NCI-H187 treated with DMSO at 0.1 percent for 48 hours (cell line): Measurements from ENCODE around the gene PCBP1.
"Not testable (repeated sequence)": the region's sequence is repeated elsewhere in the genome, so short reads cannot be mapped to it uniquely, and the experiment has no call there.

Experiments used
- DNase-seq: peaks from one replicate; lab custom pipeline; 2025; lab: John Stamatoyannopoulos, UW

Gene PCBP1

DNA sequence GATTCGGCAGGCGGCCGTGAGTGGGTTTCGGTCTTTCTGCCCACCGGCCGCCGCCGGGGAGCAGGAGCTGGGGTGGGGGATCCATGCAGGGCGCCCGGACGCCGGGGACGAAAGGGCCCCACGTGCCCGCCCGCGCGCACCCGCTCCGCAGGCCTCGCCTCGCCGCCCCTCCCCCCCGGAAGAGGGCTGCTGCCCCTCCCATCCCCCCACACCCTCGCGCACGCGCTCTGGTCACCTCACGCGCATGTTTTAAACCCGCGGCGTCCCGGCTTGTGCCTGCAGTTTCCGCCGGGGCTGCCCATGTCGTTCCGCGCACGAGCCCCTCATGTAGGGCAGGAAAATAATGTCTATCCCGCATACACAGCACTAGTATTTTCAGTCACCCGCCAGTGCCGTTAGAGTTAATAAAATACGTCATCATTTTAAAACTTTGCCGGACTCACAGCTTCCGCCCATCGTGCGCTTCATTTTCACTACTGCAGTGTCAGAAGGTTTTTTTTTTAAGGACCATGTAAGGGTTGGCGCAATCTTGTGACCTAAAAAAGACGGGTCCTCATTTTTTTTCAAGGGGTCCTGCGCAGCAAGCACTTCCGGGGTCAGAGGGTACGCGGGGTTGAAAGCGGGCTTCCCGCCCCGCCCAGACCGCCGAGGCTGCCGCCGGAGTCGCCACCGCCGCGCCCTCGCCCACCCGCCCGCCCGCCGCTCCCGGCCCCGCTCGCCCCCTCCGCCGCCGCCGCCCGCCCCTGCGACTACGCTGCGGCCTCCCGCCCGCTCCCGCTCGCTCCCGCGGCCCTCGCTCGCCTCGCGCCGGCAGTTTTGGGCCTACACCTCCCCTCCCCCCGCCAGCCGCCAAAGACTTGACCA lies at the start of gene PCBP1:
Gene PCBP1, plus strand, starts transcription at position 640 of the 864 bp plus-strand sequence. CDS start 267 bp downstream, outside the sequence.
- DNase-seq = peak; percentile 71

DNA sequence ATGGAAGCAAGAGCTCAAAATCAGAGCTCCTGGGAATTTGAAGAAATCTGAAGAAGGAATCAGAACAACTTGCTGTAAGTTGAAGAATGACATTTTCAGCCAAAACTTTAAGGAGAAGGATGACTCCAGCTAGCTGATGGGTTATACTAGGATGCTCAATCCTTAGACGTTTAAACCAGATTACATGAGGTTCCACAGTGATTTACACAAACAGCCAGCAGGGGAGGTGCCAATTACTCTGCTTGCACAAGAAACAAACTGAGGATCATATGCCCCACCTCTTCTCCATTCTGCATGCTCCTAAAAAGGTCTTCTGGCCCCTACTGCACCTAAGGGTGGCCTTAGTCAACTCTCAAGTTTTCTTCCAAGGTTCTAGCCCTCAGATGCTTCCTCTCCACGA lies 47.9 kb upstream of the PCBP1 start:
- no peak for DNase-seq

DNA sequence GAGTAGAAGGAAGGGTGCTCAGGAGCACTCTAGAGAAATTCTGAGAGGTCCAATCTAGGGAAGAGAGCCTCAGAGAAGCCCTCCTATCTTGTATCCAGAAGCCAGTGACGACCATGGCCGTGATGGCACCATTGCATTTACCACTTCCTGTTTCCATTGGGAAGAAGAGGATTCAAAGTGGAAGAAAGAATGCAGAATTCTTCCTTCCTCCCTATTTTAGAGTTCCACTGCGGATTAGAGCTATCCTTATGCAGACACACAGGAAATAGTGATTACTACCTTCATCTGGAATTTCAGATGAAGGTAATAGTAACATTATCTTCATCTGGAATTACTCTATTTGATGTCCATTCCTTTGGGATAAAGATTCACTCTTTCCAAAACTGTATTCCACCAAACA lies 45.6 kb upstream of the PCBP1 start:
- DNase-seq = no peak

DNA sequence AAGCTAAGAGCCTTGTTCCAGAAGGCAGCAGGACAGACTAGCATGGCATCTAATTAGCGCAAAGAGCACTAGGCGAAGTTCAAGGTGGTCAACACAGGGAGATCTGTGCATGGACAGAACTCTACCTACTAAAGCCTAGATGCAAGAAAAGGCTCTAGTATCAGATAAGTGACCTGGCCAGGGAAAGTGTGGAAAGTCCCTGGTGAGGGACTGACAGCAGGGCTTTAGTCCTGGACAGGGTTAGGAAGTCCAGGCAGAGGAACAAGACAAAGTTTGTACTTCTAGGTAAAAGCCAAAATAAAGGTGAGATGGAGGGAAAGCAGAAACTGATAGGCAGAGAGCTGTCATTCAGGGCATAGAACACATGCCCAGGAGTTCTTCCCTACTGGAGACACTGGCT lies 45.0 kb upstream of the PCBP1 start:
- no peak for DNase-seq

DNA sequence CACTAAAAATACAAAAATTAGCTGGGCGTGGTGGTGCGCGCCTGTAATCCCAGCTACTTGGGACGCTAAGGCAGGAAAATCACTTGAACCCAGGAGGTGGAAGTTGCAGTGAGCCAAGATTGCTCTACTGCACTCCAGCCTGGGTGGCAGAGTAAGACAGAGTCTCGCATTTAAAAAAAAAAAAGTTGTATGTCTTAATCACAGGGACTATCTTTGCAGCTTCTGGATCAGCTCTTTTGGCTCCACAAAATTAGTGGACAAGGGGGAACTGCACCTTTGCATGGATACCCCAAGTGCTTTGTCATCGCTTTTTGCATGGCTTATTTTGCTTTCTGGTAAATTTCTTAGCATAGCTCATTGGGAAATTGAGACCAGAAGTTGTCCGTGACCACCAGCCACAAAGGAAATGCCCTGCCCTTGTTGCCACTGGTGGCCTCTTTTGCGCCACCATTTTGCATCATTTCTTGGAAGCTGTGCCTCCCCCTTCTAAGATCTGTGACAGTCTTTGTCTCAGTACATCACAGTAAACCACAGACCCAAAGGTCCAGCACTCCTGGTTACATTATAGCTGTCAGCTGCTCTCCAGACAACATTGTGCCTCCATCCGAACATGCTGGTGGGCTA lies 43.9 kb upstream of the PCBP1 start:
- no peak for DNase-seq

DNA sequence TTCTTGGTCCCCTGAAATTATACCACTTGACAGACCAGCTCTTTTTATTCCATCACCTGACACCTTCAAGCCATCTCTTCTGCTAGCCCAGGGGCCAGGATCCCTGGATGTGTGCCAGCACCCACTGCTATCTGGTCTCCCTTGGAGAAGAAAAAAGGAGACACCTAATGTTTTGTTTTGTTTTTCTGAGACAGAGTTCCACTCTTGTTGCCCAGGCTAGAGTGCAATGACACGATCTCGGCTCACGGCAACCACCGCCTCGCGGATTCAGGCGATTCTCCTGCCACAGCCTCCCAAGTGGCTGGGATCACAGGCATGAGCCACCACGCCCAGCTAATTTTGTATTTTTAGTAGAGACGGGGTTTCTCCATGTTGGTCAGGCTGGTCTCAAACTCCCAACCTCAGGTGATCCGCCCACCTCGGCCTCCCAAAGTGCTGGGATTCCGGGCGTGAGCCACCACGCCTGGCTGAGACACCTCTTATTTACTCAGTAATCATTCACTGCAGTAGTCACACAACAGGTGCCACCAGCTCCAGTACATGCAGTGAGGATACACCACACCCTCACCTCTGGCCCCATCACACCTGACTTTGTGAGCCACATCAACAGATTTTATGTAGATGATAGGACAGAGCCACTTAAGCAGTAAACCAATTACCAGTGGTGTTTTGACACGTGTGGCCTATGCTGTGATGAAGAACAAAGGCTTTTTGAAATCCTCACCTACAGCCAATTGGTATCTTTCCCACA lies 42.8 kb upstream of the PCBP1 start:
- no peak for DNase-seq

DNA sequence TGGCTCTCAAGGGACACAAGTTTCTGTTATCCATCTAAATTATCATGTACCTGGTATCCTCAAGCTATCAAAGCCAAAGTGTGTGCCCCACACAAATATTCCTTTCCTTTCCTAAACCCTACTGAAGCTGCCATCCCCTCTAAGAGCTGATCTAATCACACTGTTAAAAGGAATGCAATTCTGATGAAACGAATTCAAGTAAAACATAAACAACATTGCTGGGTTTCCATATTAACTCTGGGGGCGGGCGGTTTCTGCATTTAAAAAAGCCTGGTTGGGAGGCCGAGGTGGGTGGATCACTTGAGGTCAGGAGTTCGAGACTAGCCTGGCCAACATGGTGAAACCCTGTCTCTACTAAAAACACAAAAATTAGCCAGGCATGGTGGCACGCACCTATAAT lies 41.9 kb upstream of the PCBP1 start:
- no peak for DNase-seq

DNA sequence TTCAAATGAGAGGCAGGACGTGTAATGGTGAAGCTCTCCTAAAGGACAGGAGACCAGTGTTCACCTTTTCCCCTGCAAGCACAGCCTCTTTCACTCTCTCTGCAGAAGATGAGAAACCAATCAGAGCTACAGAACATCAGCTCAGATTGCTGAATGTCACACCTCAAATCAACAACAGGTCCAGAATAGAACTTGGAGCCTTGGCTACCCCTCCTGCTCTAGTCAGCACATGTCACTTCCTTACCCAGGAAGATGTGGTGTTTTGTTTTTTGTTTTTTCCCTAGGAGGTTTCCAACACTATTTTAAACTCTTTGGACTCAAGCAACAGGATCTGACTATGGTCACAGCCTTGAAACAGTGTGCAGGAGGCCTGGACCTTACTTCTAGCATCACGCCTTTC lies 41.3 kb upstream of the PCBP1 start:
- no peak for DNase-seq

DNA sequence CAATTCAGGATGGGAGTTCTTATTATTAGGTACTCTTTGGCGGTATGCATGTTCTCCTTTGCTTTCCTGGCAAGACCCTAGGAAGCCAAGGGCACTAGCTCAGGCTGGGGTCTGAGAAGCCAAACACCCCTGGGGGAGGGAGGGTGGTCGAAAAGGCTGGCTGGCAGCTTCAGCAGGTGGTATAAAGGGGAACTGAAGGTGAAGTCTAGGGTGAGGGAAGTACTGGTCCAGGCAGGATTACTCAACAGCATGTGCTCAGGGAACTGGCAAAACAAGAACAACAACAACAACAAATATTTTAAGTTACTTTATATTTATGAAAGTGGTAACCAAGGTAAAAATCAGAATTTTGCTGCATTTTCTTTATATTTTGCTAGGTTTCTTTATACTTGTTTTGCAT lies 40.7 kb upstream of the PCBP1 start:
- DNase-seq = no peak

DNA sequence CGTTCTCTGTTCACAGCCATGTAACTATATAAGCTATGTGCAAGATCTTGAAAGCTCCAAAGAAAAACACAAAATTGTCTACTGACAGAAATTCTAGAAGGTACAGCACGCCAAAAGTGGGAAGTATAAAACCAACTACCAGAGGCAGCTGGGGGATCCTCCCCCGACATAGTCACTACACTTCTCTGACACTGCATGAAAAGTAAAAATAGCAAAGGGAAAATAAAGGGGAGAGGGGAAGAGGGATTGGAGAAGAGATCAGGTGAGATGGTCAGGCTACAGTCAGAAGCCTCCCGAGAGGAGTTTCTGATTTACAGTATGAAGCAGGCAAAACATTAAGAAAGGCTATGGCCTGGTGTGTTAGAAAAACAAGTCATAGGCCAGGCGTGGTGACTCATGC lies 39.8 kb upstream of the PCBP1 start:
- no peak for DNase-seq

DNA sequence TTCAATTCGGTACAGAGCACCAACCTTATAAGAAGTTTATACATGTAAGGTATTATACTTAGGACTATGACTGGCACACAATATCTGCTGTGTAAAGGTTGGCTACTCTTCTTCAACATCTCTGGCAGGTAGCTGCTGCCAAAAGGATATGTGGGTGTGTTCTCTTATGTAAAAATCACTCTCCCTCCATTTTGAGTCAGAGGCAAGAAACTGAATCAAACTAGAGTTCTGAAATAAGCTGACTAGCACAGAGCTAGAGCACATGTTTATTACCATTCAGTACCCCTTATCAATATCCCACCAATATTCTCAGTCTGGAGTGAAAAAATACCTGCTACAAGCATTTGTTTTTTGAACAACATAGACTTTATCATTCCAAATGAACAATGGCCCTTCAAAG lies 38.0 kb upstream of the PCBP1 start:
- no peak for DNase-seq

DNA sequence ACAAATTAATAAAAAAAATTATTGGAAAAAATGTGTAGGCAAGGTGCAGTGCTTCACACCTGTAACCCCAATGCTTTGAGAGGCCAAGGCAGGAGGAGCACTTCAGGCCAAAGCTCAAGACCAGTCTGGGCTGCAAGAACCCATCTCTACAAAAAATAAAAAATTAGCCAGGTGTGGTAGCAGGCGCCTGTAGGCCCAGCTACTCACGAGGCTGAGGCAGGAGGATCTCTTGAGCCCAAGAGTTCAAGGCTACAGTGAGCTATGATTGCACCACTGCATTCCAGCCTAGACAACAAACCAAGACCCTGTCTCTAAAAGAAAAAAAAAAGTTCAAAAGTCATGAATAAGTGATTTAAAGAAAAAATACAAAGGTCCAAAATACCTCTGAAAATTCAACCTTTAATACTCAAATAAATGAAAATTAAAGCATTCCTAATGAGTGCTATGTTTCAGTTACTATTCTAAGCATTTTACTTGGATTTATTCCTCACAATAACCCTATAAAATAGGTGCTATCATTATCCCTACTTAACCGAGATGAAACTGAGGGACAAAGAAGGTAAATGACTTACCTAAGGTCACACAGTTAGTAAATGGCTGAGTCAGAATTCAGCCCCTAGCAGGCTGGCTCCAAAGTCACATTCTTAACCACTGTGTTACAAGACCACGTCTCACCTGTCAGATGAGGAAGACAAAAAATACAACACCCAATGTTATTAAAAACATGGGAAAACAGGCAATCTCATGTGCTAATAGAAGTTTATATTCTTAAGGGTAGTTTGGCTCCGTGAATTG lies 36.4 kb upstream of the PCBP1 start:
- no peak for DNase-seq

DNA sequence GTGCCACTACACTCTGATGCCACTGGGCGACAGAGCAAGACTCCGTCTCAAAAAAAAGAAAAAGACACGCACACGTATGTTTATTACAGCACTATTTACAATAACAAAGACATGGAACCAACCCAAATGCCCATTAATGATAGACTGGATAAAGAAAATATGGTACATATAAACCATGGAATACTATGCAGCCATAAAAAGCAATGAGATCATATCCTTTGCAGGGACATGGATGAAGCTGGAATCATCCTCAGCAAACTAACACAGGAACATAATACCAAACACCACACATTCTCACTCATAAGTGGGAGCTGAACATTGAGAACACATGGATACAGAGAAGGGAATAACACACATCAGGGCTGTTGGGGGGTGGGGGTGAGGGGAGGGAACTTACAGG lies 32.0 kb upstream of the PCBP1 start:
- DNase-seq = not testable (repeated sequence)

DNA sequence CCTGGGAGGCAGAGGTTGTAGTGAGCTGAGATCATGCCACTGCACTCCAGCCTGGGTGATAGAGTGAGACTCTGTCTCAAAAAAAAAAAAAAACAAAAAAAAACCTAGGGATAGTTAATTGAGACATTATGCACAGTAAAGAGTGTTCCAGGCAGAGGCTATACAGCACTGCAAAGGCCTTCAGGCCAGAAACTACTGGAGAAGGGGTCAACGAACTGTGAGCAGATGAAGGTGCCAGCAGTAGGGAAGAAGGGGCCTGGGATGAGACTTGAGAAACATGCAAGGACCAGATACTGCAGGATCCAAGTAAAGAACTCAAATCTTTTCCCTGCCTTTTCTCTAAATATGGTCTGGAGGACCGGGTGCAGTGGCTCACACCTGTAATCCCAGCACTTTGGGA lies 26.0 kb upstream of the PCBP1 start:
- no peak for DNase-seq

DNA sequence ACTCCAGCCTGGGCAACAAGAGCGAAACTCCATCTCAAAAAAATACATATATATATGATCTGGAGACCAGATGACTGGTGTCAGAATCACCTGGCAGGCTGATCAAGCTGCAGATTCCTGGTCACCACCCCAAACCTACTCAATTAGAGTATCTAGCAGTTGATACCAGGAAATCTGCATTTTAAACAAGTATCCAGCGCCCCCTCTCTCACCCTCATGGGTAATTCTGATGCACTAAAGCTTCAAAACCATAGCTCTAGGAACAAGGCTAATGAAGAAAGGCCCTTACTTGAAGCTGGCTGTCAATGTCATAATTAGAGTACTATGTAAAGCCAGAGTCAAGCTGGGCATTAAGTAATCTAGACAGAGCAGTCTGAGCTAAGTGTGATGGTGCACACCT lies 25.0 kb upstream of the PCBP1 start:
- DNase-seq = no peak

DNA sequence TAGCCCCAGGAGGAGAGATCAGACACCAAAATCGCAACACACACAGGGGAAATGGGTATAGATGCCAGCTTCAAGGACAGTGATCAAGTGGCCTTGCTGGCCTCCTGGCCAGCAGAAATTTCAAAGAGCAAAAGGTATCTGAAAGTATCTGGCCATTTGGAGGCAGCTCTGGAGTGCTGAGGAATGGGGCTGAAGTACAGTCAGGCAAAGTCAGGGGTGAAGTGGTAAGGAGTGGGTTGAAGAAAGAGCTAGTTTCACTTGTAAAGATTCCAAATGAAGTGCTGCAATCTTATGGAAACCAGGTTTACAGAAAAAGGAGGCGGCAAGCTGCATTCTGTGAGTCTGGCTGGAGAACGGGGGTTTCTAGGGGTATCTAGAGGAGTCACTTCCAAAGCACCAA lies 19.2 kb upstream of the PCBP1 start:
- DNase-seq = no peak

DNA sequence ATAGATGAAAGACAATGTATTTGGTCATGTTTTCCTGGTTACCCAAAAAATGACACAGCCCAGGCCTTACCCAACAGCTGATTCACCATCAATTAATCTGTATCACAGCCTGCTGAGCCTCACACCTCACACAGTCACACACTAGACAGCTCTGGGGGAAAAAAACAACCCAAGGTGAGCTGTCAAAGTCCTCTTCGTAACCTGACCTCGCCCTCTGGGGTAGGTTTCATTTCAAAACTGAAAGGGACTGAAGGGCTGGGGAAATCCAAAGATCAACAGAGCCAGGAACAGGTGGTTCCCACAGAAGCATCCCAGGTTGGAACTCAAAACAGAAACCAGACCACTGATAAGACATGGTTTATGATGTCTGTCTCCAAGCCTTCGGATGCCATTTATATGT lies 18.2 kb upstream of the PCBP1 start:
- DNase-seq = no peak

DNA sequence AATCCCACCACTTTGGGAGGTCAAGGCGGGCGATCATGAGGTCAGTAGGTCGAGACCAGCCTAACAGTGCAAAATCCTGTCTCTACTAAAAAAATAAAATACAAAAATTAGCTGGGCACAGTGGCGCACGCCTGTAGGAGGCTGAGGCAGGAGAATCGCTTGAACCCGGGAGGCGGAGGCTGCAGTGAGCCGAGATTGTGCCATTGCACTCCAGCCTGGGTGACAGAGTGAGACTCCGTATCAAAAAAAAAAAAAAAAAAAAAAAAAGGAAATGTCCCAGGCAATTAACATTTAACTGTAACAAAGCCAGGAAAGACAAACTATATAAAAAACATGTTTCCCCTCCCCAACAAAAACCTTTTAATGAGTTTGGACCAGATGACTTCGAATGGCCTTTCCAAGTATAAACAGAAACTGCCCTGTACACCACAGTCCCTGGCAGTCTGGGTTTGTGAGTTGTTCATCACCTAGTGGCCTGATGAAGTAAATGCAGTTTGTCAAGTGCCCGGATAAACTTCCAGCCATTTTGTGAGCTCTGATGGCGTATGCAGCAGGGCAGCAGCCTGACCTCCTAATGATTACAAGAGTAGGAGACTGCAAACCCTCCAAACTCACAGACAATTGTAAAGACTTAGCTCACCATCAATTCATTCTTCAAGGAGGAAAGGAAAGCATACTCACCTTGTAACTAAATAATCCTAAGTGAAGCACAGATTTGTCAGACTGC lies 16.6 kb upstream of the PCBP1 start:
- DNase-seq = peak; percentile 45

DNA sequence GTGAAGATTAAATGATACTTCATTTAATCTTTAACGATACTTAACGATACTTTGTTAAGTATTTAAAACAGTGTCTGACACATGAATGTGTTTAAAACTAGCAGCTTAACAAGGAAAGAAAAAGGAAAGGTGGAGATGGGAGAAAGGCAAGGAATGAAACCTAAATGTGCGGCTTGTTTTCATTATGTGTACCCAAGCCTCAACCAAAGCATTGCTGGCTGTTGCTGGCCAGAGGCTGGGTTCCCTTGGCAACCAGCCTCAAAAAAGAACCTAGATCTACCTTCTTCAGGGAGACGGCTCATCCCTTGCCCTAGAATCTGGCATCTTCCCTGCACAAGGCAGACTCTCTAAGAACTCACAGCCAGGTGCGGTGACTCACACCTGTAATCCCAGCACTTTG lies 13.8 kb upstream of the PCBP1 start:
- DNase-seq = no peak

DNA sequence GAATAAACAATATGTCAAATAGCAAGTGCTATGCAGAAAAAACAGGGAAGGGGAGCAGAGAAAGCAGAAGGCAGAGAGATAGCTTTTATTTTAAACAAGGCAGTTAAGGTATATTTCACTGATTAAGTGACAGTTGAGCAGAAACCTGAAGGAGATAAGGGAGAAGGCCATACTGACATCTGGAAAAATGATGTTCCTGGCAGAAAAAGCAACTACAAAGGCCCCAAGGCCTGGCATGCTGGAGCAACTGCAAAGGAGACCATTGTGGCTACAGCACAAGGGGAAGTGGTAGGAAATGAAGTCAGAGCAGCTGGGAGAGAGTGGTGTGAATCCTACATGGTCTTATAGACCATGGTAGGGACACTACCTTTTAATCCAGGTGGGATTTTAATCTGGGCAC lies 8.9 kb upstream of the PCBP1 start:
- DNase-seq = no peak

DNA sequence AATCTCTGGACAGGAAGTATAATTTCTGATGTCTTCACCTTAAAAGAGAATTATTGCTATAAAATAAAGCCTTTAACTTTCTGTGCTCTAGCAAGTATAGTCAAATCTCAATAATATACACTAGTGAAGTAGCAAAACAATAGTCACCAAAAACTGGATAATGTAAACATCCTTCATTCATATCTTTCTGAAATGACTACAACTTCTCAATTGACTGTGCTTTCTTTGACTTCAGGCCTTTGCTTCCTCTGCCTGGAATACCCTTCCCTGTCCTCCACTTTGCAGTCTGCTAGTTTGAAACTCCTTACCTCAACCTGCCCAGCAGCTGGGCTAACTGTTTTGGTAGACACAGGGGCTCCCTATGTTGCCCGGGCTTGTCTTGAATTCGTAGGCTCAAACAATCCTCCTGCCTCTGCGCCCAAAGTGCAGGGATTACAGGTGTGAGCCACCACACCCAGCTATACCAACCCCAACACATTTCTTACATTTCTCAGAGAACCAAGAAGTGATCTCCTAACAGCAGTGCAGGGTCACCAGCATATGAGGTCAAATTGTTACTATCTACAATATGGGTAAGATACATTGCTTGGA lies 6.6 kb upstream of the PCBP1 start:
- DNase-seq = no peak
